HG03108 (cell line): ENCODE data around the gene CNOT4.
A peak's percentile ranks its signal among the peaks of the same experiment; 100 is the strongest.
"Not testable (repeated sequence)": the region's sequence is repeated elsewhere in the genome, so short reads cannot be mapped to it uniquely, and the experiment has no call there.

ENCODE experiments used
- ATAC-seq: cut with Tn5 transposase; IDR thresholded peaks from one replicate; pipeline ENCODE4 v1.9.1; 2021; ENCODE audit warnings: moderate library complexity; ENCODE audit not compliant: unreplicated experiment

The CNOT4 gene

GRCh38 chr7:135512135-135512887 is 2.4 kb upstream of the CNOT4 start:
- peak; percentile 31 for ATAC-seq

GRCh38 chr7:135510592-135511183 is 786 bp upstream of the CNOT4 start:
- no peak for ATAC-seq

- no peak for ATAC-seq
Observed at GRCh38 chr7:135509589-135509838, 388 bp downstream of the CNOT4 start.

GRCh38 chr7:135508883-135509588 is 866 bp downstream of the CNOT4 start:
- no peak for ATAC-seq

GRCh38 chr7:135501402-135501801 is 8.5 kb downstream of the CNOT4 start:
- no peak for ATAC-seq

GRCh38 chr7:135499818-135500217 is 10.1 kb downstream of the CNOT4 start:
- no peak for ATAC-seq

GRCh38 chr7:135497161-135497560 is 12.7 kb downstream of the CNOT4 start:
- not testable (repeated sequence) for ATAC-seq

- no peak for ATAC-seq
Observed at GRCh38 chr7:135493362-135493761, 16.5 kb downstream of the CNOT4 start.

- ATAC-seq = no peak
Observed at GRCh38 chr7:135492151-135492550, 17.8 kb downstream of the CNOT4 start.

GRCh38 chr7:135490783-135491182 is 19.1 kb downstream of the CNOT4 start:
- no peak for ATAC-seq

- no peak for ATAC-seq
Observed at GRCh38 chr7:135489791-135490190, 20.1 kb downstream of the CNOT4 start.

- ATAC-seq = no peak
Observed at GRCh38 chr7:135486261-135486920, 23.5 kb downstream of the CNOT4 start.

- no peak for ATAC-seq
Observed at GRCh38 chr7:135481598-135481979, 28.3 kb downstream of the CNOT4 start.

- ATAC-seq = no peak
Observed at GRCh38 chr7:135480966-135481597, 28.8 kb downstream of the CNOT4 start.

GRCh38 chr7:135475521-135475920 is 34.4 kb downstream of the CNOT4 start:
- no peak for ATAC-seq

GRCh38 chr7:135469705-135470104 is 40.2 kb downstream of the CNOT4 start:
- ATAC-seq = not testable (repeated sequence)

- ATAC-seq = no peak
Observed at GRCh38 chr7:135467207-135467711, 42.6 kb downstream of the CNOT4 start.

- ATAC-seq = no peak
Observed at GRCh38 chr7:135466442-135467206, 43.3 kb downstream of the CNOT4 start.

- no peak for ATAC-seq
Observed at GRCh38 chr7:135463908-135464307, 46.0 kb downstream of the CNOT4 start.

- peak; percentile 57 for ATAC-seq
Observed at GRCh38 chr7:135459951-135460567, 49.8 kb downstream of the CNOT4 start.
